Colonic mucosa (tissue), 4 donors: ENCODE measurements around the gene CA12. TPM values are rescaled to one million over a fixed set of nuclear protein-coding genes. Genes with fewer than 3 reads are reported as not detected.

ENCODE experiments used
- DNase-seq: peaks from one replicate; pipeline ENCODE4 v3.0.0-alpha.2; 2020
- H3K27ac ChIP-seq: fragments of 200-600 bp; one replicate; pipeline ENCODE4 v1.8.0; 2021
- H3K27me3 ChIP-seq: fragments of 200-600 bp; one replicate; pipeline ENCODE4 v1.8.0; 2021
- H3K36me3 ChIP-seq: fragments of 200-600 bp; one replicate; pipeline ENCODE4 v1.8.0; 2021
- H3K4me1 ChIP-seq: fragments of 200-600 bp; one replicate; pipeline ENCODE4 v1.8.0; 2021; ENCODE audit warnings: mild to moderate bottlenecking
- H3K4me3 ChIP-seq: fragments of 200-600 bp; one replicate; pipeline ENCODE4 v1.8.0; 2021
- H3K9ac ChIP-seq, 2 donors: one replicate each; pipeline ENCODE4 v1.7.0; 2013; ENCODE audit warnings: control low read depth in 2 of 2, low read depth in 2 of 2, low read length in 2 of 2
- H3K9me3 ChIP-seq: fragments of 200-600 bp; one replicate; pipeline ENCODE4 v1.8.0; 2021
- CTCF ChIP-seq: fragments of 200-600 bp; IDR thresholded peaks from one replicate; pipeline ENCODE4 v1.8.0; 2022; ENCODE audit warnings: antibody characterized with exemption, mild to moderate bottlenecking
- intact Hi-C: fragments of 100-400 bp; cut with DNase I; formaldehyde crosslinking; loops from one replicate; pipeline ENCODE4 v1.14.1; 2022
- total RNA-seq, 2 donors: library from RNA; stranded (reverse); fragmentation: NEBNext Ultra II Directional in 1 of 2; extraction: Animal tissue kit (Norgen Biotek cat#: 25700) in 1 of 2; gene quantifications; one replicate each; pipeline ENCODE4 v1.2.1, GENCODE V29; 2021
- donor health status: healthy.
- donor health status: DM: no; HTN: no; CAD: no.
- donor health status: DM: no; HTN: no; CAD: no.

CA12 gene
- total RNA-seq, 2 donors from 2014 or later: 290 to 339 TPM

DNA sequence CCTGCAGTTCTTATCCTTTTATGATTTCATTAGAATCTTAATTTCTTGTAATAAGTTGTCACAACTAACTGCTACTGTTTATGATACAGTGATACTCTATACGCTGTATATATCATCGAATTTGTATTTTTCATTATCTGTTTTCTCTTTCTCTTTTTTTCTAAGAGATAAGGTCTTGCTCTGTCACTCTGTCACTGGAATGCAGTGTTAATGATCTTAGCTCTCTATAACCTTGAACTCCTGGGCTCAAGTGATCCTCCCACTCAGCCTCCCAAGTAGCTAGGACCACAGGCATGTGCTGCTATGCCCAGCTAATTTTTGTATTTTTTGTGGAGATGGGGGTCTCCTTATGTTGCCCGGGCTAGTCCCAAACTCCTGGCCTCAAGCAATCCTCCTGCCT, 89.4 kb downstream of the CA12 start:
- H3K9ac ChIP-seq: no peak overlapping the region
- intact Hi-C loops: no loop called here
- H3K4me1 ChIP-seq: peaks cover 4% of the 10 kb centered on the region
- no peak overlapping the region for H3K4me3 ChIP-seq
- no peaks in the 10 kb centered on the region for H3K9me3 ChIP-seq
- no peak overlapping the region for H3K27ac ChIP-seq
- no peaks in the 10 kb centered on the region for H3K27me3 ChIP-seq
- TF ChIP-seq CTCF: no peak
- H3K36me3 ChIP-seq: no peaks in the 10 kb centered on the region
- no peak for DNase-seq

GRCh38 chr15:63291507-63291906, 90.1 kb downstream of the CA12 start:
- Histone ChIP-seq H3K4me1 (peaks cover 4% of the 10 kb centered on the region), H3K27me3 (no peaks in the 10 kb centered on the region), H3K9ac (no peak overlapping the region), H3K36me3 (no peaks in the 10 kb centered on the region), H3K4me3 (no peak overlapping the region), H3K27ac (no peak overlapping the region), H3K9me3 (no peaks in the 10 kb centered on the region)
- intact Hi-C loops: no loop called here
- no peak for TF ChIP-seq CTCF
- DNase-seq: no peak

GRCh38 chr15:63288778-63289378, 92.8 kb downstream of the CA12 start:
- DNase-seq: no peak
- Histone ChIP-seq H3K9ac (no peak overlapping the region), H3K27ac (no peak overlapping the region), H3K9me3 (no peaks in the 10 kb centered on the region), H3K36me3 (no peaks in the 10 kb centered on the region), H3K4me3 (no peak overlapping the region), H3K4me1 (no peaks in the 10 kb centered on the region), H3K27me3 (no peaks in the 10 kb centered on the region)
- peak; percentile 60 for TF ChIP-seq CTCF
- intact Hi-C loops: loop anchor here (1.0 to 10.0 kb wide), 2 partner anchors 114 to 306 kb away; partner anchors contain the start of gene FBXL22

DNA sequence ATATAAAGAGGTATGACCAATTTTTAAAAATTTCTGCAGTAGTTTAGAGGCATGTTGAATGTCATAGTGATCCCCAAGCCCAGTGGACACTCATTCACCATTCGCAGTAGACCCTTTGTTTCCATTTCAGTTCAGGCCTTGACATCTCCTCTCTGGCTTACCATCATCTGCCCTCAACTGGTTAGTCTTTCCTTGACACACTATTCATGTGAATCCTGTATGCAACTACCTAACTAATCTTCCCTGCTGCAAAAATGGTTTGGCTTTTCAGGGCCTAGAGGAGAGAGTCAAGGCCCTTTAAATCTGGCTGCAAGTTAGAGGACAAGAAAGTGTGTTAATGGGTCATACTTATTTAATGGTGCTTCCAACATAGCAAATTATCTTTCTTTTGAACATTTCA, 93.3 kb downstream of the CA12 start:
- no peak for DNase-seq
- no peak for TF ChIP-seq CTCF
- H3K4me1 ChIP-seq: no peaks in the 10 kb centered on the region
- H3K27ac ChIP-seq: no peak overlapping the region
- intact Hi-C loops: loop anchor here (1.0 to 10.0 kb wide), 2 partner anchors 115 to 306 kb away; partner anchors contain the start of gene FBXL22
- no peaks in the 10 kb centered on the region for H3K27me3 ChIP-seq
- no peaks in the 10 kb centered on the region for H3K36me3 ChIP-seq
- no peaks in the 10 kb centered on the region for H3K9me3 ChIP-seq
- no peak overlapping the region for H3K9ac ChIP-seq
- H3K4me3 ChIP-seq: no peak overlapping the region

GRCh38 chr15:63287109-63287508, 94.5 kb downstream of the CA12 start:
- no peaks in the 10 kb centered on the region for H3K9me3 ChIP-seq
- TF ChIP-seq CTCF: no peak
- no peak for DNase-seq
- no peaks in the 10 kb centered on the region for H3K27me3 ChIP-seq
- H3K27ac ChIP-seq: no peak overlapping the region
- H3K36me3 ChIP-seq: no peaks in the 10 kb centered on the region
- H3K4me1 ChIP-seq: no peaks in the 10 kb centered on the region
- no peak overlapping the region for H3K4me3 ChIP-seq
- H3K9ac ChIP-seq: no peak overlapping the region
- intact Hi-C loops: loop anchor here (10.0 kb wide), 1 partner anchor 308 kb away; the partner anchor contains the start of gene FBXL22
